ENCODE data around the gene GPX4. TPM values are rescaled to one million over a fixed set of nuclear protein-coding genes. Genes with fewer than 3 reads are reported as not detected.

Gene GPX4
- polyA plus RNA-seq, 1 donor from 2014 or later = 713 TPM

DNA sequence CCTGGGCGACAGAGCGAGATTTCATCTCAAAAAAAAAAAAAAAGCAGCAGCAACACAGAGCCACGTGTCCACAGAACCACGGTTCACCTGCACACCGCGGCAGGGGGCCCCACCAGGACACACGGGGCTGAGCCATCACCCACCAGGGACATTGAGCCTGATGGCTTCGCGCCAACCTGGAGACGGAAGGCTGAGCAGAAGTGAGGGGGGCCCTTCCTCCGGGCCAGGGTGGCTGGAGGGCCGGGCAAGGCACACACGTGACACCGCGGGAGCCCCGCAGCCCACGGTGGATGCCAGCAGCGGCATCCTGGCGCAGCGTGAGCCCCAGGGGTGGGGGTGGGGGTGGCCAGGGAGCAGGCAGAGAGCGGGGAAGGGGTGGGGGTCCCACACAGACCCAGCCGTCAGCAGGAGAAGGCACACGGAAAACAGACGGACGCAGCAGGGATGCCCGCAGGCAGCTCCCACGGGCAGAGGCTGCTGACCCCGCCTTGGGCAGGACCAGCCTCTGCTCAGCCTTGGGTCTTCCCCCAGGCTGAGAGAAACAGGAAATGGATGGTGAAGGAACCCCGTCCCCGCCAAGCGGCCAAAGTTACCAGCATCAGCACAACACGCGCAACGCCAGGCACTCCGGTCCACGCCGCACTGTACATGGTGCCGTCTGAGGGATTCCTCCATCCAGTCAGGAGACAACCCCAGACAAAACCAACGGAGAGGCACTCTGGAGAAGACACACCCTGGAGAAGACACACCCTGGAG, 36.7 kb downstream of the GPX4 start:
- TF ChIP-seq TAF1 (IDR thresholded peaks at IDR 0.05; ENCODE audit: low read depth) (no peak), EZH2 (IDR thresholded peaks at IDR 0.05; ENCODE audit: borderline replicate concordance, insufficient read depth, low read length, poor library complexity, severe bottlenecking) (no peak), SMC3 (conservative IDR thresholded peaks at IDR 0.05; ENCODE audit: poor library complexity) (no peak), MXI1 (conservative IDR thresholded peaks at IDR 0.05; ENCODE audit: poor library complexity, severe bottlenecking) (no peak), POLR2AphosphoS5 (IDR thresholded peaks at IDR 0.05) (no peak), EP300 (conservative IDR thresholded peaks at IDR 0.05; ENCODE audit: poor library complexity, severe bottlenecking) (no peak), RAD21 (conservative IDR thresholded peaks at IDR 0.05) (no peak)
- TF ChIP-seq, protein P1, sequence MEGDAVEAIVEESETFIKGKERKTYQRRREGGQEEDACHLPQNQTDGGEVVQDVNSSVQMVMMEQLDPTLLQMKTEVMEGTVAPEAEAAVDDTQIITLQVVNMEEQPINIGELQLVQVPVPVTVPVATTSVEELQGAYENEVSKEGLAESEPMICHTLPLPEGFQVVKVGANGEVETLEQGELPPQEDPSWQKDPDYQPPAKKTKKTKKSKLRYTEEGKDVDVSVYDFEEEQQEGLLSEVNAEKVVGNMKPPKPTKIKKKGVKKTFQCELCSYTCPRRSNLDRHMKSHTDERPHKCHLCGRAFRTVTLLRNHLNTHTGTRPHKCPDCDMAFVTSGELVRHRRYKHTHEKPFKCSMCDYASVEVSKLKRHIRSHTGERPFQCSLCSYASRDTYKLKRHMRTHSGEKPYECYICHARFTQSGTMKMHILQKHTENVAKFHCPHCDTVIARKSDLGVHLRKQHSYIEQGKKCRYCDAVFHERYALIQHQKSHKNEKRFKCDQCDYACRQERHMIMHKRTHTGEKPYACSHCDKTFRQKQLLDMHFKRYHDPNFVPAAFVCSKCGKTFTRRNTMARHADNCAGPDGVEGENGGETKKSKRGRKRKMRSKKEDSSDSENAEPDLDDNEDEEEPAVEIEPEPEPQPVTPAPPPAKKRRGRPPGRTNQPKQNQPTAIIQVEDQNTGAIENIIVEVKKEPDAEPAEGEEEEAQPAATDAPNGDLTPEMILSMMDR (IDR thresholded peaks at IDR 0.05; ENCODE audit: poor library complexity, severe bottlenecking) = no peak
- TF ChIP-seq, protein P2, sequence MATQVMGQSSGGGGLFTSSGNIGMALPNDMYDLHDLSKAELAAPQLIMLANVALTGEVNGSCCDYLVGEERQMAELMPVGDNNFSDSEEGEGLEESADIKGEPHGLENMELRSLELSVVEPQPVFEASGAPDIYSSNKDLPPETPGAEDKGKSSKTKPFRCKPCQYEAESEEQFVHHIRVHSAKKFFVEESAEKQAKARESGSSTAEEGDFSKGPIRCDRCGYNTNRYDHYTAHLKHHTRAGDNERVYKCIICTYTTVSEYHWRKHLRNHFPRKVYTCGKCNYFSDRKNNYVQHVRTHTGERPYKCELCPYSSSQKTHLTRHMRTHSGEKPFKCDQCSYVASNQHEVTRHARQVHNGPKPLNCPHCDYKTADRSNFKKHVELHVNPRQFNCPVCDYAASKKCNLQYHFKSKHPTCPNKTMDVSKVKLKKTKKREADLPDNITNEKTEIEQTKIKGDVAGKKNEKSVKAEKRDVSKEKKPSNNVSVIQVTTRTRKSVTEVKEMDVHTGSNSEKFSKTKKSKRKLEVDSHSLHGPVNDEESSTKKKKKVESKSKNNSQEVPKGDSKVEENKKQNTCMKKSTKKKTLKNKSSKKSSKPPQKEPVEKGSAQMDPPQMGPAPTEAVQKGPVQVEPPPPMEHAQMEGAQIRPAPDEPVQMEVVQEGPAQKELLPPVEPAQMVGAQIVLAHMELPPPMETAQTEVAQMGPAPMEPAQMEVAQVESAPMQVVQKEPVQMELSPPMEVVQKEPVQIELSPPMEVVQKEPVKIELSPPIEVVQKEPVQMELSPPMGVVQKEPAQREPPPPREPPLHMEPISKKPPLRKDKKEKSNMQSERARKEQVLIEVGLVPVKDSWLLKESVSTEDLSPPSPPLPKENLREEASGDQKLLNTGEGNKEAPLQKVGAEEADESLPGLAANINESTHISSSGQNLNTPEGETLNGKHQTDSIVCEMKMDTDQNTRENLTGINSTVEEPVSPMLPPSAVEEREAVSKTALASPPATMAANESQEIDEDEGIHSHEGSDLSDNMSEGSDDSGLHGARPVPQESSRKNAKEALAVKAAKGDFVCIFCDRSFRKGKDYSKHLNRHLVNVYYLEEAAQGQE (IDR thresholded peaks at IDR 0.05; ENCODE audit: borderline replicate concordance) = no peak
- Histone ChIP-seq H3K27ac (ENCODE audit: low read length) (no peak overlapping the region), H2AFZ (ENCODE audit: low read depth, low read length) (no peak overlapping the region), H3K9me3 (ENCODE audit: low read length) (no peaks in the 10 kb centered on the region), H3K9ac (ENCODE audit: low read length) (no peak overlapping the region), H4K20me1 (ENCODE audit: insufficient read depth) (no peaks in the 10 kb centered on the region), H3F3A (ENCODE audit: insufficient read depth, low read length, poor library complexity, severe bottlenecking) (no peaks in the 10 kb centered on the region), H3K4me2 (ENCODE audit: low read length) (no peak overlapping the region), H3K36me3 (ENCODE audit: insufficient read depth, low read length) (no peaks in the 10 kb centered on the region), H3K27me3 (ENCODE audit: insufficient read depth, low read depth, low read length) (no peaks in the 10 kb centered on the region), H3K4me3 (ENCODE audit: low read length) (no peak overlapping the region), H3K9me2 (ENCODE audit: insufficient read depth, low read length) (no peaks in the 10 kb centered on the region), H3K79me2 (replicated peaks; ENCODE audit: insufficient read depth, low read length) (no peaks in the 10 kb centered on the region)

DNA sequence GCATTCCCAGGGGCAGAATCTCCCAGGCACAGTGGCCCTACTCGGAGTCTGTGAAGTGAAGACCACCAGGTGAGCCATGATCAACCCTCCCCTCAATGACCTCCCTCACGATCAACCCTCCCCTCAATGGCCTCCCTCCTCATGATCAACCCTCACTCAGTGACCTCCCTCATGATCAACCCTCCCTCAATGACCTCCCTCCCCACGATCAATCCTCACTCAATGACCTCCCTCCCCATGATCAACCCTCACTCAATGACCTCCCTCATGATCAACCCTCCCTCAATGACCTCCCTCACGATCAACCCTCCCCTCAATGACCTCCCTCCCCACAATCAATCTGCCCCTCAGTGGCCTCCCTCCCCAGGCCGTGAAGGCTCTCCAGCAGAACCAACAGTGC, 38.1 kb downstream of the GPX4 start:
- Histone ChIP-seq H3K27me3 (ENCODE audit: insufficient read depth, low read depth, low read length) (no peaks in the 10 kb centered on the region), H3K4me2 (ENCODE audit: low read length) (no peak overlapping the region), H3K4me3 (ENCODE audit: low read length) (no peak overlapping the region), H2AFZ (ENCODE audit: low read depth, low read length) (no peak overlapping the region), H4K20me1 (ENCODE audit: insufficient read depth) (no peaks in the 10 kb centered on the region), H3K79me2 (replicated peaks; ENCODE audit: insufficient read depth, low read length) (no peaks in the 10 kb centered on the region), H3K27ac (ENCODE audit: low read length) (no peak overlapping the region), H3K9me2 (ENCODE audit: insufficient read depth, low read length) (no peaks in the 10 kb centered on the region), H3F3A (ENCODE audit: insufficient read depth, low read length, poor library complexity, severe bottlenecking) (no peaks in the 10 kb centered on the region), H3K9ac (ENCODE audit: low read length) (no peak overlapping the region), H3K36me3 (ENCODE audit: insufficient read depth, low read length) (no peaks in the 10 kb centered on the region), H3K9me3 (ENCODE audit: low read length) (no peaks in the 10 kb centered on the region)
- TF ChIP-seq, protein P1 (IDR thresholded peaks at IDR 0.05; ENCODE audit: poor library complexity, severe bottlenecking) = no peak
- TF ChIP-seq TAF1 (IDR thresholded peaks at IDR 0.05; ENCODE audit: low read depth) (no peak), MXI1 (conservative IDR thresholded peaks at IDR 0.05; ENCODE audit: poor library complexity, severe bottlenecking) (no peak), SMC3 (conservative IDR thresholded peaks at IDR 0.05; ENCODE audit: poor library complexity) (no peak), RAD21 (conservative IDR thresholded peaks at IDR 0.05) (no peak), EP300 (conservative IDR thresholded peaks at IDR 0.05; ENCODE audit: poor library complexity, severe bottlenecking) (no peak), EZH2 (IDR thresholded peaks at IDR 0.05; ENCODE audit: borderline replicate concordance, insufficient read depth, low read length, poor library complexity, severe bottlenecking) (no peak), POLR2AphosphoS5 (IDR thresholded peaks at IDR 0.05) (no peak)
- TF ChIP-seq, protein P2 (IDR thresholded peaks at IDR 0.05; ENCODE audit: borderline replicate concordance) = no peak
